NCI-H2171 treated with DMSO at 0.1 percent for 48 hours (cell line): Measurements from ENCODE around the gene KRTAP29-1.
"Not testable (repeated sequence)": the region's sequence is repeated elsewhere in the genome, so short reads cannot be mapped to it uniquely, and the experiment has no call there.

Source experiments
- DNase-seq: peaks from one replicate; lab custom pipeline; 2025; lab: John Stamatoyannopoulos, UW

The KRTAP29-1 gene, protein sequence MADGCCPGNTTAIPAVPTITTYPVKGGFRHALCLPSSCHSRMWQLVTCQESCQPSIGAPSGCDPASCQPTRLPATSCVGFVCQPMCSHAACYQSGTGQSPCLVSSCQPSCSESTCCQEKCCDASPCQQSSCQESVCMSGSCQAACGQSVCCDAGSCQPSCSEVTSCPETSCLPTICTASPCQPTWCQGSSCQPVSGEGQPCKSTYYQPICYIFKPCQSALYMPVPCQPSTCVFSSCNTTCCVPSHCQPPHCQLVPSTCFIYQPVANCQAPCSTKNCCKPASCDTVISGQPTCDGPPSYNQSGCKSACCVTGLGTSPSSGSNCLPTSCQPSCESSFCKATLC

DNA sequence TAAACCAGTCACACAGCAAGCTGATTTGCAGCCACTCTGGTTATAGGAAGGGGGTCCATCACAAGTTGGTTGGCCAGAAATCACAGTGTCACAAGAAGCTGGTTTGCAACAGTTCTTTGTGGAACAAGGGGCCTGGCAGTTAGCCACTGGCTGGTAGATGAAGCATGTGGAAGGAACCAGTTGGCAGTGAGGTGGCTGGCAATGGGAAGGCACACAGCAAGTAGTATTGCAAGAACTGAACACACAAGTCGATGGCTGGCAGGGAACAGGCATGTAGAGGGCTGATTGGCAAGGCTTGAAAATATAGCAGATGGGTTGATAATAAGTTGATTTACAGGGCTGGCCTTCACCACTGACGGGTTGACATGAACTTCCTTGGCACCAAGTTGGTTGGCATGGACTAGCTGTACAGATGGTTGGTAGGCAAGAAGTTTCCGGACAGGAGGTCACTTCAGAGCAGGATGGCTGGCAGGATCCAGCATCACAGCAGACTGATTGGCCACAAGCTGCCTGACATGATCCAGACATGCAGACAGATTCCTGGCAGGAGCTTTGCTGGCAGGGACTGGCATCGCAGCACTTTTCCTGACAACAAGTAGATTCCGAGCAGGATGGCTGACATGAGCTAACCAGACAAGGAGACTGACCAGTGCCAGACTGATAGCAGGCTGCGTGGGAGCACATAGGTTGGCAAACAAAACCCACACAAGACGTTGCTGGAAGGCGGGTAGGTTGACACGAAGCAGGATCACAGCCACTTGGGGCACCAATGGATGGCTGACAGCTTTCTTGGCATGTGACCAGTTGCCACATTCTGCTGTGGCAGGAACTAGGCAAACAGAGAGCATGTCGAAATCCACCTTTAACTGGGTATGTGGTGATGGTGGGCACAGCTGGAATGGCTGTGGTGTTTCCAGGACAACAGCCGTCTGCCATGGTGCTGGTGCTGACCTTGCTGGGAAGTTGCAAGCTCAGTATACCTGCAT, at the start of gene KRTAP29-1:
Gene KRTAP29-1, minus strand, starts transcription at position 936 of the 986 bp plus-strand sequence. Its CDS starts 0 bp downstream, at position 936.
- DNase-seq, result no peak

- no peak for DNase-seq
Measured at GRCh38 chr17:41351177-41351576, 48.5 kb upstream of the KRTAP29-1 start.

DNA sequence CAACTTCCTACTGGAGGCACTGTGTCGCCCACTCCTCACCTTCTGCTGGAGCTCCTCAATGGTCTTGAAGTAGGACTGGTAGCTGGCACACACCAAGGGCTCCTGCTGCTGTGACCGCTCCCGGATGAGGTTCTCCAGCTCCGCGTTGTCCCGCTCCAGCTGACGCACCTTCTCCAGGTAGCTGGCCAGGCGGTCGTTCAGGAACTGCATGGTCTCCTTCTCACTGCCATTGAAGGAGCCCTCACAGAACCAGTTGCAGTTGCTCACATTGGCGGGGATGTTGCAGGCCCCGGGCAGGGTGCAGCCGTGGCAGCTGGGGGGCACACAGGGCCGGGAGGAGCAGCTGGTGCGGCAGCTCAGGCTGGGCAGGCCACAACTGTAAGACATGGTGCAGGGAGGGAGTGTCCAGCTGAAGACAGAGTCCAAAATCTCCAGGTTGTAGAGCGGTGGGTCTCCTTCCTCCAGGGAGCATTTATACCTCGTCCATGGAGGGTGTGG, 47.8 kb upstream of the KRTAP29-1 start, which contains the start of gene KRT33A:
Gene KRT33A, minus strand, starts transcription at position 448 of the 498 bp plus-strand sequence. Its CDS starts 61 bp downstream, at position 387.
- DNase-seq, result not testable (repeated sequence)

DNA sequence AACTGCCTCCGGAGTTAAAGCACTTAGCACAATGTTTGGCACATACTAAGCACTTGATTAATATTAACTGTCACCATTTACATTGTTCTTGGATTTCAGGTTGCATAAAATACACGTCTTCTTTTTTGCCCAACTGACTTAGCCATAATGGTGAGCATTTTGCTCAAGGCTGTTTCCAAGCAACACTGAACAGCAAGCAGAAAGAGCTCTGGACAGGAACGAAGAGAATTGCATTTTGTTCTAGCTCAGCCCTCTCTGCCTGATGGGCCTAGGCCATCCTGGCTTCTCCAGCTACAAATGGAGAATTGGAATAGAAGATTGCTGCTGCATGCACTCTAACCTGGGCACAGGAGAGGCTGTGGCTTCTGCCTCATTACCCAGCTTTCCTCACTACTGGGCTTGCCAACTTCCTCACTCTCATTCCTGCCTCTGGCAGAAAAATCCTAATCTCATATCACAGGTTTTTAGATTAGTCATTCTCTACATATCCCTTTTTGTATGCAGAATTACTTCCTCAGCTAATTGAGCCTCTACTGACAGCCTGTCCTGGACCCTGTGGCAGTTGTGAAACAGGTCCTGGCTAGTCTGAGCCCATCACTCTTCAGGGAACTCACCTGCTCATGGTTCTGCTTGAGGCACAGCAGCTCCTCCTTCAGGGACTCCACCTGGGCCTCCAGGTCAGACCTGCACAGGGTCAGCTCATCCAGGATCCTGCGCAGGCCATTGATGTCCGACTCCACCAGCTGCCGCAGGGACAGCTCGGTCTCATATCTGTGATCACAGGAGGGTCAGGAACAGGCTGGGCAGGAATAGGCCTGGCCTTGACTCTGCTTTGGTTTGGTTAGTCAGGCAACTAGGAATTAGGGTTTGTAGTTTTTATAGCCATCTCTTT, 45.5 kb upstream of the KRTAP29-1 start:
- no peak for DNase-seq

DNA sequence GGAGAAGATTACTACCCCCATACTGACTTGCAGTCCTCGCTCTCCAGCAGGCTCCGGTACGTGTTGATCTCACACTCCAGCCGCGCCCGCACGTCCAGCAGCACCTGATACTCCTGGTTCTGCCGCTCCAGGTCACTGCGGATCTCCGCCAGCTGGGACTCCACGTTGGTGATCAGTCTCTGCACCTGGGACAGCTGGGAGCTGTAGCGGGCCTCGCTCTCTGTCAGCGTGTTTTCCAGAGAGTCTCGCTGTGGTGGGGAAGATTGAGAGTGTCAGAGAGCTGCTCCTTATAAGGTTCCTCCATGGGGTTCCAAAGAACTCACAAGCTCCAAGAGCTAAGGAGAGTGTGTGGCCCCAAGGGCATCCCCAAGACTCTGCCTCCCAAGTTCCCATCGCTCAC, 43.8 kb upstream of the KRTAP29-1 start:
- DNase-seq, result not testable (repeated sequence)

GRCh38 chr17:41345992-41346391, 43.3 kb upstream of the KRTAP29-1 start:
- DNase-seq, result no peak

- DNase-seq, result no peak
Measured at GRCh38 chr17:41343029-41343428, 40.4 kb upstream of the KRTAP29-1 start.

GRCh38 chr17:41340934-41341861, 38.5 kb upstream of the KRTAP29-1 start:
- DNase-seq, result no peak

GRCh38 chr17:41340494-41340893, 37.8 kb upstream of the KRTAP29-1 start:
- no peak for DNase-seq

DNA sequence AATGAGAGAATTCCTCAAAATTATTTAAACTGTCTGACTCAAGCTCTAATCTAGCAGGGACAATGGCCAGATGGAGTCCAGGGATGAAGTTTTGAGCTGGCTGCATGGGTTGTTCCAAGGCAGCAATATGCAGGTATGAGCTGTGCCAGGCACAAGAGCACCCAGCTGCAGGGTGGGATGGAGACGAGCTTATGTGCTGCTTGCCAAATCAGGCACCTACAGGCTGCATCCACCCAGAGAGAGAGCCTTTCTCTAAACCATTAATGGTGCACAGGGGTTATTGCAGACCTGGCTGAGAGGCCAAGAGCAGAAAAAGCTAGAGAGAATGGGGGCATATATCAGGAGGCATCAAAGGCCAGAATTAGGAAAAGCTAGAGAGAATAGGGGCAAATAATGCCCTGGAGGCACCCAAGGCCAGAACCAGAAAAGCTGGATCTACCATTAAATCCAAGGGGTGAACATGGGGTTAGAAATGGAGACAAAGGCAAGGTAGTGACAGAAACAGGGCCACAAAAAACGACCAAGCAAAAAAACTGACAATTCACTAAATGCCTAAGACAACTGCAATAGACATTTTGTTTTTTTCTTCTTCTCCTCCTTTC, 37.0 kb upstream of the KRTAP29-1 start:
- DNase-seq, result no peak

DNA sequence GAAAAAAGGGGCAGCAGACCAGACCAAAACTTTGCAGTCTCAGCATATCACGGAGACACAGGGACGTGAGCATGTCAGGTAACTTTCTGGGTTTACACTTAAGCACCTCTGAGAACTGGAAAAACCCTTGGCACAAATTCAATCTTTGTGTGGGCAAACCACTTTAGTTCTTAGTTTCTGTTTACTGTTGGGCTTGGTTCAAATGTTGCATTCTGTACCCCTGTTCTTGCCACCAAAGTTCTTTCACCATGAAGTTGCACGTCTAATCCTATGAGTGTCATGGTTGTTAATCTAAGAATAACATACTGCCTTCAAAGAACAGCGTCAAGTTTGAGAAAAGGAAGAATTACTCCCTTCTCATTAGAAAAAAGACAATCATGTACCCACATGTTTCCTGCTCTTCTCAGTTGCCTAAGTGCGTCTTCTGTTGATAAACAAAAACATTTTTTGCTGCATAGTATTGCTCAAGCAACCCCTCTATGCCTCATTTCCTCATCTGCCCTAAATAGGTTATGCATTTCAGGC, 36.4 kb upstream of the KRTAP29-1 start:
- DNase-seq, result no peak

DNA sequence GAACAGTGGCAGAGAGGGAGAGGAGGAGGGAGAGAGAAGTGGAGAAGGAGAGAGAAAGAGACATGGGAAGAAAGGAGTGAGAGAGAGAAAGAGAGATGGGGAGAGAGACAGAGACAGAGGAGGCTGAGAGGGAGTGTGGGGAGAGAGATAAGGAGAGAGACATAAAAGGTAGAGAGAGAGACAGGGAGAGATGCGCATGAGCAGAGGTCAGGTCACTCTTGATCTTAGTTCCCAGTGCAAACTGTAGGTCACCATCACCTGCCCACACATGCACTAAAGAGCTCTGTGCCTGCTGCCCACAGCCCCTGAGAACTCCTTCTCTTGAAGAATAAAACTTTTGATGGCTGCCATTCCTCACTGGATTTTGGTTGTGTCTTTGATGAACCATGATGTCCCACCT, 33.1 kb upstream of the KRTAP29-1 start:
- DNase-seq, result no peak

DNA sequence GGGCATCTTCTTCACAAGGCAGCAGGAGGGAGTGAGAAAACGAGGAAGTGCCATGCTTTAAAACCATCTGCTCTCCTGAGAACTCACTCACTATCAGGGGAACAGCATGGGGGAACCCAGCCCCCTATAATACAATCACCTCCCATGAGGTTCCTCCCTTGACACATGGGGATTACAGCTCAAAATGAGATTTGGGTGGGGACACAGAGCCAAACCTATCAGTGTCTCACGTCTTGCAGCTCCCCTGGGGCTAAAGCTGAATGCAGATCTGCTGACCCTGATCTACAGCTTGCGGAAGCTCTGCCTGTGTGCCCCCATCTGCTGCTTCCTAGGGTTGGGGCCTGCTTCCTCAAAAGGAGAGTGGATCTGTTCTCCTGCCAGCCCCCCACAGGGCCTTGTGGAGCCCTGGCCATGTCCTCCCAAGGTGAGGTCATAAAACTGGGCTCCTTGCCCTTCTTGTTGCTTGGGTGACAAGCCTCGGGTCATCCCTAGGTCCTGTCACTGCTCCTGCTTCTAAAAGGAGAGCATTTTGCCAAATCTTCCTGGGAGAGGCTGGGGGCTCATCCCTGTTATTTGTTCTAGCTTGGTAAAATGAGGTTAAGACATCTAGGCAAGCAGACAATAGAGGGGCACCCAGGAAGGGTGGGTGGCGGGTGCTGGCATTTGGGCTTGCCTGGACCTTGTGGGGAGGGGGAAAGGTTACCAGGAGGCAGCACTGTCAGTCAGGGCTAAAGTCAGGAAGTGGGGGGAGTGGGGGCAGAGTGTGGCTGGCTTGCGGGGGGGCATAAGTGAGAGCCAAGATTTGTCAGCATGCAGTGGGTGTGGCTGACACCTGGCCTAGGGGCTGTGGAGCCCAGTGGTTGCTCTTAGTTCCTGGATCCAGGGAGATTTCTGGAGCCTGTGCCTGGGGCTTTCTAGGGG, 32.0 kb upstream of the KRTAP29-1 start:
- DNase-seq, result no peak

GRCh38 chr17:41333836-41334235, 31.2 kb upstream of the KRTAP29-1 start:
- no peak for DNase-seq

DNA sequence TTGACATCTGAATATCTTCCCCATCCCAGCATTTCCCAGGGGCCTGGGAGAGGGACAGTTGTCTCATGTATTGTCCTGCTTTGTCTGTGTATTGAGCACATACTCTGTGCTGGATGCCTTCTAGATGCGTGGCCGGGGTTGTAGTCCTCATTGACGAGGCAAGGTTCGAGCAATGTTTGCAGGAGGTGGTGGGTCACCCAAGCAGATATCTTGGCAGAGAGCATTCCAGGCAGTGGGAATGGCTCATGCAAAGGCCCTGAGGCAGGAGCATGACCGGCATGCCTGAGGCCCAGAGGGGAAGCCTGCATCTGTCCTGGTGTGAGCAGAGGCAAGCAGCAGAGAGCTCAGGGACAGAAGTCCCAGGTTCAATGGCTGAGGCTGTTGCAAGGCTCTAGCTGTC, 30.4 kb upstream of the KRTAP29-1 start:
- DNase-seq, result no peak

- DNase-seq, result no peak
Measured at GRCh38 chr17:41332239-41332638, 29.6 kb upstream of the KRTAP29-1 start.

GRCh38 chr17:41331606-41332005, 29.0 kb upstream of the KRTAP29-1 start:
- no peak for DNase-seq

DNA sequence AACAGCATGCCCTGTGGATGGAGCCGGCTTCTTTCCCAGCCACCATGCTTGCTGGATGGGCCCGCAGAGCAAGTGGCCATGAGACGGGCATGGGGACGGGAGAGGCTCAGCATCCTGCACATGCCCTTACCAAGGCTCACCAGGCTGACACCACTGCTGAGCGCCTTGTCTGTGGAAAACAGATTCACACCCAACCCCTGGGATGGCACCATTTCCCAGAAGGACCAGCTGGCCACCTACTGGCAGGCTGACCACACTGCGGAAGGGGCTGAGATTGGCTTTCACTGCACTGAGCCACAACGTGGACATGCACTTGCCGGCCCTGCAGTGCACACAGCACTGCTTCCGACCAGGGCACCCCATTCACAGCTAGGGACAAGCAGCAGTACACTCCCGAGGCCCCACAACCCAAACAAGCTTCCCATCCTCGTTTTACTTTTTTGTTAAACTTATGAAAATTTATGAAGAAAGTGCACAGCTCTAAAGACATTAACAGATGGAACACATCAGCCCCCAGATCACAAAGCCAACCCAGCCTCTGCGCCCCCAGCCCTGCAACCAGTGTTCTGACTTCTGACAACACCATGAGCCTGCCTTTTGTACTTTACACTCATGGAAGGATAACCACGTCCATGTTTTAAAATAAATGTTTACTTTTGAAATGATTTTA, 26.8 kb upstream of the KRTAP29-1 start:
- no peak for DNase-seq
